ENCODE measurements around the gene TJP3. TPM values are rescaled to one million over a fixed set of nuclear protein-coding genes. Genes with fewer than 3 reads are reported as not detected.

Gene TJP3
- total RNA-seq, 1 donor from 2014 or later = 2.0 TPM

DNA sequence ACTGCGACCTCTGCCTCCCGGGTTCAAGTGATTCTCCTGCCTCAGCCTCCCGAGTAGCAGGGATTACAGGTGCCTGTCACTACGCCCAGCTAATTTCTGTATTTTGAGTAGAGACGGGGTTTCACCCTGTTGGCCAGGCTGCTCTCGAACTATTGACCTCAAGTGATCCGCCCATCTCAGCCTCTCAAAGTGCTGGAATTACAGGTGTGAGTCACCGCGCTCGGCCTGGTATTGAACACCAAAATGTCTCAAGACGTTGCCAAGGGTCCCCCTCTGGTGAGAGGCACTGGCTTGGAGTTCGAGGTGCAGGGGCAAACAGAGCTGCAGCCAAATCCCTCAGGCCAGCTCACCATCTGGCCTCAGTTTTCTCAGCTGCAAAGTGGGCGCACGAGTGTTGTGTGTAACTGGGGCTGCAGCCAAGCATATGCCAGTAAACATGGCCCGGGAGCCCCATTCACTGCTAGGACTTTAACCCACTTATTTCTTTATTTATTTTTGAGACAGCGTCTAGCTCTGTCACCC, 8.0 kb downstream of the TJP3 start:
- Mint-ChIP-seq H3K4me1 (ENCODE audit: low read depth, unreplicated experiment) (no peaks in the 10 kb centered on the region), H3K4me3 (ENCODE audit: unreplicated experiment) (no peak overlapping the region), H3K9me3 (ENCODE audit: unreplicated experiment) (no peaks in the 10 kb centered on the region), H3K27me3 (ENCODE audit: low read depth, unreplicated experiment) (peaks cover 4% of the 10 kb centered on the region), H3K27ac (ENCODE audit: unreplicated experiment) (no peak overlapping the region), H3K36me3 (ENCODE audit: low read depth, unreplicated experiment) (no peaks in the 10 kb centered on the region)
- DNase-seq (ENCODE audit: low read depth) (no peak), FAIRE-seq (no peak)
- no peak for TF ChIP-seq EZH2 (IDR thresholded peaks at IDR 0.05; ENCODE audit: insufficient read depth, low read length)
- TF ChIP-seq, protein P1, sequence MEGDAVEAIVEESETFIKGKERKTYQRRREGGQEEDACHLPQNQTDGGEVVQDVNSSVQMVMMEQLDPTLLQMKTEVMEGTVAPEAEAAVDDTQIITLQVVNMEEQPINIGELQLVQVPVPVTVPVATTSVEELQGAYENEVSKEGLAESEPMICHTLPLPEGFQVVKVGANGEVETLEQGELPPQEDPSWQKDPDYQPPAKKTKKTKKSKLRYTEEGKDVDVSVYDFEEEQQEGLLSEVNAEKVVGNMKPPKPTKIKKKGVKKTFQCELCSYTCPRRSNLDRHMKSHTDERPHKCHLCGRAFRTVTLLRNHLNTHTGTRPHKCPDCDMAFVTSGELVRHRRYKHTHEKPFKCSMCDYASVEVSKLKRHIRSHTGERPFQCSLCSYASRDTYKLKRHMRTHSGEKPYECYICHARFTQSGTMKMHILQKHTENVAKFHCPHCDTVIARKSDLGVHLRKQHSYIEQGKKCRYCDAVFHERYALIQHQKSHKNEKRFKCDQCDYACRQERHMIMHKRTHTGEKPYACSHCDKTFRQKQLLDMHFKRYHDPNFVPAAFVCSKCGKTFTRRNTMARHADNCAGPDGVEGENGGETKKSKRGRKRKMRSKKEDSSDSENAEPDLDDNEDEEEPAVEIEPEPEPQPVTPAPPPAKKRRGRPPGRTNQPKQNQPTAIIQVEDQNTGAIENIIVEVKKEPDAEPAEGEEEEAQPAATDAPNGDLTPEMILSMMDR (IDR thresholded peaks at IDR 0.05; ENCODE audit: insufficient read depth, low read depth, low read length) = no peak
- Histone ChIP-seq H4K20me1 (ENCODE audit: insufficient read depth, low read length) (no peaks in the 10 kb centered on the region), H3K4me3 (ENCODE audit: insufficient read depth, low read depth, low read length) (no peak overlapping the region), H3K27ac (ENCODE audit: low read depth, low read length) (no peak overlapping the region), H3K27me3 (ENCODE audit: insufficient read depth, low read length) (peaks cover 1% of the 10 kb centered on the region), H2AFZ (ENCODE audit: low read depth, low read length) (no peak overlapping the region), H3K79me2 (ENCODE audit: insufficient read depth, low read length) (no peaks in the 10 kb centered on the region), H3K36me3 (ENCODE audit: insufficient read depth, low read length) (no peaks in the 10 kb centered on the region), H3K4me2 (ENCODE audit: low read length) (no peak overlapping the region), H3K4me1 (ENCODE audit: insufficient read depth, low read length) (no peaks in the 10 kb centered on the region), H3K9ac (ENCODE audit: low read length) (no peak overlapping the region), H3K9me3 (ENCODE audit: insufficient read depth, low read depth, low read length) (no peaks in the 10 kb centered on the region)

DNA sequence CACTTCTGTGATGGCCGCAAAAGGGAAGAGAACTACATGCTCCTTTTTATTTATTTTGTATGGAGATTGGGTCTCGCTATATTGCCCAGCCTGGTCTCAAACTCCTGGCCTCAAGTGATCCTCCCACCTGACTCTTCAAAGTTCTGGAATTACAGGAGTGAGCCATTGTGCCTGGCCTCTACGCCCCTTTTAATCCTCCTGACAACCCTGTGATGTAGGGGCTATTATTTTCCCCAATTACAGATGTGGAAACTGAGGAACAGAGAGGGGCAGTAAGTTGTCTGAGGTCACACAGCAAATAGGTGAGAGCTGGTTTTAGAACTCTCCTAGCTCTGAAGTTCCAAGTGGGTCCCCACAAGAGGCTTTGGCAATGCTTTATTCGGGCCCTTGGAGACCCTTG, 11.7 kb downstream of the TJP3 start:
- peaks cover 11% of the 10 kb centered on the region for H3K27me3 Mint-ChIP-seq (ENCODE audit: low read depth, unreplicated experiment)
- peaks cover 17% of the 10 kb centered on the region for H3K27me3 ChIP-seq (ENCODE audit: insufficient read depth, low read length)
- H3K4me2 ChIP-seq (ENCODE audit: low read length) = no peak overlapping the region
- H3K9me3 Mint-ChIP-seq (ENCODE audit: unreplicated experiment) = no peaks in the 10 kb centered on the region
- H3K4me1 ChIP-seq (ENCODE audit: insufficient read depth, low read length) = no peaks in the 10 kb centered on the region
- H4K20me1 ChIP-seq (ENCODE audit: insufficient read depth, low read length) = no peaks in the 10 kb centered on the region
- H2AFZ ChIP-seq (ENCODE audit: low read depth, low read length) = no peak overlapping the region
- no peaks in the 10 kb centered on the region for H3K36me3 Mint-ChIP-seq (ENCODE audit: low read depth, unreplicated experiment)
- no peak for DNase-seq (ENCODE audit: low read depth)
- no peak for TF ChIP-seq EZH2 (IDR thresholded peaks at IDR 0.05; ENCODE audit: insufficient read depth, low read length)
- TF ChIP-seq, protein P1 (IDR thresholded peaks at IDR 0.05; ENCODE audit: insufficient read depth, low read depth, low read length) = no peak
- no peaks in the 10 kb centered on the region for H3K79me2 ChIP-seq (ENCODE audit: insufficient read depth, low read length)
- no peak overlapping the region for H3K27ac ChIP-seq (ENCODE audit: low read depth, low read length)
- H3K4me3 Mint-ChIP-seq (ENCODE audit: unreplicated experiment) = no peak overlapping the region
- H3K4me3 ChIP-seq (ENCODE audit: insufficient read depth, low read depth, low read length) = no peak overlapping the region
- H3K36me3 ChIP-seq (ENCODE audit: insufficient read depth, low read length) = no peaks in the 10 kb centered on the region
- no peaks in the 10 kb centered on the region for H3K9me3 ChIP-seq (ENCODE audit: insufficient read depth, low read depth, low read length)
- H3K4me1 Mint-ChIP-seq (ENCODE audit: low read depth, unreplicated experiment) = no peaks in the 10 kb centered on the region
- no peak overlapping the region for H3K27ac Mint-ChIP-seq (ENCODE audit: unreplicated experiment)
- FAIRE-seq = no peak
- no peak overlapping the region for H3K9ac ChIP-seq (ENCODE audit: low read length)

DNA sequence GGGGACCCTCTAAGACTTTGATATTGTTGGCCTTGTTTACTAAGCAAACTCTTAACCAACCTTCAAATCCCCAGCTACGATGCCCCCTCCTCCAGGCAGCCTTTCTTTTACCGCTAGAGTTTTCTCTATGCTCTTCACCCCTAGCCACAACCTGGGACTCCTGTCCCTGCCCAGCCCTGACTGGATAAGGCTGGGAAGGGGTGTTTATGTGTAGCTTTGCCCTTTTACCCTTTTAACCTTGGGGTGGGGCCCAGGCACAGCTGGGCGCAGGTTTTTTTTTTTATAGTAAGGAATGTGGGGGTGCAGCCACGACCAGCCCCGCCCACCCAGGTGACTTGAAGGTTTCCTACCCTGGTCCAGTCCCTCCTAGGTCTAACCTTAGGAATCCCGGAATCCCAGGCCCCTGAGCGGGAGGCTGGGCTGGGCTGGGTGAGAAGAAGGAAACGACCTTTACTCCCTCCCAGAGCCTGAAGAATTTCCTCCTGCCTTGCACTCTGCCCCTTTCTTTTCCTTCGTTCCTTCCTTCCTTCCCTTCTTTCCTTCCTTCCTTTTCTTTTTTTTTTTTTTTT, 12.2 kb downstream of the TJP3 start:
- H4K20me1 ChIP-seq (ENCODE audit: insufficient read depth, low read length) = no peaks in the 10 kb centered on the region
- no peaks in the 10 kb centered on the region for H3K4me1 ChIP-seq (ENCODE audit: insufficient read depth, low read length)
- Mint-ChIP-seq H3K27me3 (ENCODE audit: low read depth, unreplicated experiment) (peaks cover 11% of the 10 kb centered on the region), H3K9me3 (ENCODE audit: unreplicated experiment) (no peaks in the 10 kb centered on the region), H3K27ac (ENCODE audit: unreplicated experiment) (no peak overlapping the region), H3K4me1 (ENCODE audit: low read depth, unreplicated experiment) (no peaks in the 10 kb centered on the region), H3K36me3 (ENCODE audit: low read depth, unreplicated experiment) (no peaks in the 10 kb centered on the region), H3K4me3 (ENCODE audit: unreplicated experiment) (no peak overlapping the region)
- DNase-seq (ENCODE audit: low read depth) (no peak), FAIRE-seq (no peak)
- H3K4me3 ChIP-seq (ENCODE audit: insufficient read depth, low read depth, low read length) = no peak overlapping the region
- TF ChIP-seq EZH2 (IDR thresholded peaks at IDR 0.05; ENCODE audit: insufficient read depth, low read length) = no peak
- TF ChIP-seq, protein P1 (IDR thresholded peaks at IDR 0.05; ENCODE audit: insufficient read depth, low read depth, low read length) = no peak
- H3K27ac ChIP-seq (ENCODE audit: low read depth, low read length) = no peak overlapping the region
- H3K9ac ChIP-seq (ENCODE audit: low read length) = no peak overlapping the region
- H3K9me3 ChIP-seq (ENCODE audit: insufficient read depth, low read depth, low read length) = no peaks in the 10 kb centered on the region
- no peak overlapping the region for H3K4me2 ChIP-seq (ENCODE audit: low read length)
- H3K79me2 ChIP-seq (ENCODE audit: insufficient read depth, low read length) = no peaks in the 10 kb centered on the region
- peaks cover 17% of the 10 kb centered on the region for H3K27me3 ChIP-seq (ENCODE audit: insufficient read depth, low read length)
- no peaks in the 10 kb centered on the region for H3K36me3 ChIP-seq (ENCODE audit: insufficient read depth, low read length)
- H2AFZ ChIP-seq (ENCODE audit: low read depth, low read length) = no peak overlapping the region

Measured in astrocyte (in vitro differentiated cells and primary cell).